Keratinocyte (primary cell): ENCODE measurements around the gene JAM2.

Source experiments
- CTCF ChIP-seq, 3 experiments: IDR thresholded peaks in 1 of 3; conservative IDR thresholded peaks in 1 of 3; optimal IDR thresholded peaks in 1 of 3; 2 replicates in 2 of 3; 3 replicates in 1 of 3; pipeline versions ENCODE3 to v1.5.1; 2011; ENCODE audit warnings: low read length in 3 of 3, mild to moderate bottlenecking in 3 of 3, moderate library complexity in 2 of 3, control low read depth in 1 of 3, inconsistent platforms in 1 of 3; ENCODE audit not compliant: insufficient read depth in 2 of 3; ENCODE audit errors: extremely low read depth in 1 of 3
- EZH2 ChIP-seq: IDR thresholded peaks from one replicate; pipeline ENCODE4 v1.6.1; 2012; ENCODE audit warnings: inconsistent platforms, mild to moderate bottlenecking, low read length, moderate library complexity

GRCh38 chr21:25615880-25616279 lies 23.2 kb upstream of the JAM2 start:
- TF ChIP-seq CTCF (optimal IDR thresholded peaks at IDR 0.05 in 1 of 3, IDR thresholded peaks at IDR 0.05 in 1 of 3, conservative IDR thresholded peaks at IDR 0.05 in 1 of 3; ENCODE audit: extremely low read depth in 1 of 3, insufficient read depth in 2 of 3, low read length in 3 of 3) = no peak
- no peak for TF ChIP-seq EZH2
